AG09319 (cell line): Measurements from ENCODE around the gene NAPB.

Experiments used
- DNase-seq: peaks from one replicate; pipeline ENCODE4 v3.0.0-alpha.2; 2010; ENCODE audit warnings: low read depth; ENCODE audit errors: extremely low read depth
- CTCF ChIP-seq: IDR thresholded peaks from 2 replicates; pipeline ENCODE4 v1.5.1; 2011; ENCODE audit warnings: low read depth, mild to moderate bottlenecking, inconsistent platforms, low read length, moderate library complexity

The NAPB gene

GRCh38 chr20:23413862-23414422 lies 7.3 kb downstream of the NAPB start:
- no peak for TF ChIP-seq CTCF
- no peak for DNase-seq

DNA sequence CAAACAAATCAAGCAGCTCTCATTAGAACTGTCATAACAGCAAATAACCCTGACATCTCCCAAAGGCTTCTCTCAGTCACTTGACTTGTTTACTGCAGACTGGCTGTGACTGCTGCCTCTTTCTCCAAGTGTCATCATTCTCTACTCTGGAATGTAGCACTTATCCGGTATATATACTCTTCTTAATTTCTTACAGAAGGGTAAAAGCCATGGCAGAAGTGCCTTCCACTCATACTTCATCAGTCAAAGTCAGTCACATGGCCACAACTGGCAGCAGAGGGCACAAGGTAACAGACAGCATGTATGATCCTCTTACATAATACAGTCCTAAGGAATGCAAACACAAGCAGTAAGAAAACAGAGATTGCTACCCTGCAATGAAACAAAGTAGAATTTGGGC lies 9.3 kb downstream of the NAPB start:
- no peak for TF ChIP-seq CTCF
- no peak for DNase-seq

DNA sequence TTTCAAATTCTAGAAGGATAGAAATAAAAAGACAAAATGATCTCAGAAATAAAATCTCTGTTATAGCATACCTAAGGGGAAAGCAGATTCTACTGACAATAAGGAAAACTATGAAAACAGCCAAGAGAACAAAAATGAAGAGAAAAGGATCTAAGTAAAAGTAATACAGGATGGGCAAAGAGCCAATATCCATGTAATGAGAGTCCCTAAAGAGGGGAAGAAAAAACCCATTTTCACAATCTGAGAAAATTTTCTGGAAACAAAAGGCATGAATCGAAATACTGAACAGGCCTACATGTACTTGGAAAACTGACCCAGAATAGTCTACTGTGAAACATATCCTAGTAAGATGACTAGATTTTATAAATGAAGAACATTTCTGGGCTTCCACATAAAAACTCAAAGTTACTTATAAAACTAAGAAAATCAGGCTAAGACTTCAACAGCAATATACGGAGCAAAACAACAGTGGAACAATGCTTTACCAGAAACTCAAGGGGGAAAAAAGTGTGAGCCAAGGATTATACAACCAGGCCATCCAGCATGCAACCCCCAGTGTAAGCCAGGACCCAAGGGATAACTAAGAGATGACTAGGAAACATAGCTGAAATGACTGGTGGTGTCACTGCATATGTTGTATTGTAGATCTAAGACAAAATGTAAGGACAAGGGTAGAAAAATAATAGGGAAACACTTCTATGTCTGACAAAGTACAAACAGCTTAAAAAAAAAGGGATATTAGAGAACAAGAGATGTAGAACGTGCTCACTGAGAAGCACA lies 10.2 kb downstream of the NAPB start:
- no peak for DNase-seq
- no peak for TF ChIP-seq CTCF

GRCh38 chr20:23409800-23410199 lies 11.5 kb downstream of the NAPB start:
- DNase-seq, result no peak
- no peak for TF ChIP-seq CTCF

DNA sequence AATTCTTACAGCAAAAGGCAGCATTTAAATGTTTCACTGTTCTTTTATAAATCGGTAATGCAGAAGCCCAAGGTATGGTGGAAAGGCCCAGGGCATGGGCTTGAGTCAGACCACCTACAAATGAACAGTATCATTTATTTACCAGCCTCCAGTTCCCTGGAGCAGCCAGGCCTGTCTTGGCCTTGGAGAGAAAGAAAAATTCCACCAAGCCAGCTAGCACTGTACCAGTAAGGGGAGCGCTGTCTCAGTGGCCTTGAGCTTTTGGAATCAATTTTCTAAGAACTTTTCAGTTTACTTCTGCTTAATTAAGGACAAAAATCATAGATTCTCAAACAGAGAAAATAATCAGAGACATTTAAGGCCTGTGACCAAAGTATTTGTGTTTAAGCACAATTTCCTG lies 12.3 kb downstream of the NAPB start:
- no peak for TF ChIP-seq CTCF
- DNase-seq, result no peak

DNA sequence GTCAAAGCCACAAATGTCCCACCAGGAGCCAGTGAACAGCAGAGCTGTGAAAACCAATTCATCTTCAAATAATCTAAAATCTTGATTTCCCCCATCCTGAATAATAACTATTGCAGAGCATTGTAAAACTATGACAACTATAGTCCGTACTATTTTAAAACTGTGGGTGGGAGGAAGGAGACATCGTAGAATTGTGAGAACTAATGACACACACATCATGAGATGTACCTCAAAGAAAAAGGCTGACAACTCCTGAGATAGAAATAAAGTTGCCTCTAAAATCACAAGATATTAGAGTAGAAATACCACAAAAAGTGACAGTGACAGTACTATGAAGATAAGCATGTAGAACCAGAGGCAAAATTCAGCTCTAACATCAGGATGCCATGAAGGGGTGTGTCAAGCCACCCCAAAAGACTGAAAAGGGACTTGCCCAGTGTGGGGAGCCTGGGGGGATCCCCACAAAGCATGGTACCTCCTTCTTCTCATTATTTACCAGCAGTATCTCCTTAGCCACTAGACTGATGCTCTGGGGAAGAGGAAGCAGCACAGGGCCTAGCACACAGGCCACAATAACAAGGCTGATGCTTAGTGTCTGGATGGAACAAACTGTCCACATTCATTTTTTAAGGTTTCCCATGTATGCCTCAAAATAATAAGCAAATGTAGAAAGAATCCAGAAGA lies 13.4 kb downstream of the NAPB start:
- no peak for TF ChIP-seq CTCF
- no peak for DNase-seq

GRCh38 chr20:23406880-23407279 lies 14.4 kb downstream of the NAPB start:
- DNase-seq, result no peak
- TF ChIP-seq CTCF, result no peak
